Measurements from ENCODE around the gene IFIT3. TPM values are rescaled to one million over a fixed set of nuclear protein-coding genes. Genes with fewer than 3 reads are reported as not detected.
A peak's percentile ranks its signal among the peaks of the same experiment; 100 is the strongest.

Gene IFIT3
- total RNA-seq, 1 experiment from 2014 or later: 0.55 TPM

DNA sequence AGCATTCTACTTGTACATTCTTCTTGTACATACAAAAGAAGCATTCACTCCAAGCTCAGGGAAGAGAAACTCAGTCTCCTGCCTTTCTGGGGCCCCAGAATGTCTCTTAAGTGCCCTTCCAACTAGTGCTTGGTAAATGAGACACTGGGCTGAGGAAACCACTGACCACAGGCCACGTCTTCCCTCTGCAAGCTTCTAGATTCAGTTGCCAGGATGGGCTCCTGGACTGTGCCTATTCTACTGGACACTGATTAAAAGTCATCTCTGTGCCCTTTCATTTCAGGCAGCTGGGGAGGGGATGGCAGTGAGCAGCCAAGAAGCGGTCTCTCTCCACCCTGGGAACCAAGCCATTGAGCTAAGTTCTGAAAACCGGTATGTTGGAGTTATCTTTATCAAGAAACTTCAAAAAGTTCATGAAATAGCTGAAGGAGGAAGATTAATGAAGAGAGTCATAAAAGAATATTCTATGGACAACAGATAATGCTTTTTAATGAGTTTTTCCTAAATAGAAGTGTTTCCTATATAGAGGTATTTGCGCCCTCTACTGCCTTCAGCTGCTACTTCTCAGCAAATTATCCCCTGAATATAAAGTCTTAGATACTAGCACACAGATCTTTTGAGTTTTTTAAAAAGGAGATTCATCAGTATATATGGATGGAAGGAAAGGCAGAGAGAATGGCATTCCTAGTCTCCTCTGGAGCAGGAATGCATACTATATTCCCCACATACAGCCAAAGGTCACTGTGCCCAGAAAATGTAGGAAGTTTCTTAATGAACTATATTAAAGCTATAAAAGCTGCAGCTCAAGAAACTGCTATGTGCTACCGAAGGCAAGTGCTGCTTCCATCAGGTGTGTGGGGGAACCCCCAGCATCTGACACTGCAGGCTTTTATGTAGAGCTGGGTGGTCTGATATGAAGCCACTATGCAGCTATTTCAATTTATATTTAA is 41.6 kb downstream of the IFIT3 start:
- Histone ChIP-seq H3K18ac (ENCODE audit: insufficient read length, low read depth, low read length) (no peak overlapping the region), H2BK12ac (ENCODE audit: insufficient read length, low read depth, low read length) (no peak overlapping the region), H4K20me1 (ENCODE audit: control insufficient read depth, insufficient read depth, insufficient read length) (no peaks in the 10 kb centered on the region), H3K27me3 (ENCODE audit: insufficient read depth, low read length) (no peaks in the 10 kb centered on the region), H2AFZ (ENCODE audit: low read length) (no peak overlapping the region), H2AK5ac (ENCODE audit: insufficient read length, low read length) (no peak overlapping the region), H2BK5ac (ENCODE audit: insufficient read length, low read length) (no peak overlapping the region), H2BK120ac (ENCODE audit: low read depth, low read length, poor library complexity, severe bottlenecking) (peak overlapping the region; percentile 48), H3T11ph (ENCODE audit: low read length) (no peak overlapping the region), H3K27ac (ENCODE audit: insufficient read length, low read depth, low read length) (no peak overlapping the region), H3K14ac (ENCODE audit: insufficient read depth, low read length) (no peak overlapping the region), H4K5ac (ENCODE audit: insufficient read length, low read depth, low read length) (no peak overlapping the region), H3K56ac (ENCODE audit: insufficient read length, low read depth, low read length) (no peak overlapping the region), H3K9ac (ENCODE audit: extremely low read depth, insufficient read length, low read length) (no peak overlapping the region), H3K23me2 (ENCODE audit: insufficient read length, low read depth, low read length, poor library complexity, severe bottlenecking) (no peaks in the 10 kb centered on the region), H2BK15ac (ENCODE audit: low read depth, low read length) (no peak overlapping the region), H3K79me1 (ENCODE audit: insufficient read depth, low read depth, low read length, poor library complexity, severe bottlenecking) (no peaks in the 10 kb centered on the region), H3K4me1 (ENCODE audit: insufficient read depth, low read length) (no peaks in the 10 kb centered on the region; the same call in 1 of the 2 replicates), H4K8ac (replicated peaks; ENCODE audit: insufficient read length, low read depth, low read length) (no peak overlapping the region), H3K79me2 (ENCODE audit: insufficient read depth, low read length) (no peaks in the 10 kb centered on the region), H3K23ac (ENCODE audit: insufficient read length, low read depth, low read length) (no peak overlapping the region), H3K9me3 (ENCODE audit: control insufficient read depth, low read depth, low read length) (no peaks in the 10 kb centered on the region), H4K91ac (ENCODE audit: insufficient read length, low read depth, low read length) (no peak overlapping the region), H3K4ac (ENCODE audit: low read depth, low read length) (no peak overlapping the region), H2BK20ac (ENCODE audit: low read depth, low read length, poor library complexity, severe bottlenecking) (no peak overlapping the region), H3K4me2 (ENCODE audit: insufficient read depth, insufficient read length, low read length) (no peak overlapping the region)
- peaks cover 2% of the 10 kb centered on the region in 2 experiments; a peak in 2 of 5 replicates for H3K9me3 Mint-ChIP-seq
- peaks cover 9% of the 10 kb centered on the region in 2 experiments for H3K4me1 Mint-ChIP-seq
- H3K27ac Mint-ChIP-seq: no peak overlapping the region; a peak in 1 of 7 replicates
- TF ChIP-seq, protein P1, sequence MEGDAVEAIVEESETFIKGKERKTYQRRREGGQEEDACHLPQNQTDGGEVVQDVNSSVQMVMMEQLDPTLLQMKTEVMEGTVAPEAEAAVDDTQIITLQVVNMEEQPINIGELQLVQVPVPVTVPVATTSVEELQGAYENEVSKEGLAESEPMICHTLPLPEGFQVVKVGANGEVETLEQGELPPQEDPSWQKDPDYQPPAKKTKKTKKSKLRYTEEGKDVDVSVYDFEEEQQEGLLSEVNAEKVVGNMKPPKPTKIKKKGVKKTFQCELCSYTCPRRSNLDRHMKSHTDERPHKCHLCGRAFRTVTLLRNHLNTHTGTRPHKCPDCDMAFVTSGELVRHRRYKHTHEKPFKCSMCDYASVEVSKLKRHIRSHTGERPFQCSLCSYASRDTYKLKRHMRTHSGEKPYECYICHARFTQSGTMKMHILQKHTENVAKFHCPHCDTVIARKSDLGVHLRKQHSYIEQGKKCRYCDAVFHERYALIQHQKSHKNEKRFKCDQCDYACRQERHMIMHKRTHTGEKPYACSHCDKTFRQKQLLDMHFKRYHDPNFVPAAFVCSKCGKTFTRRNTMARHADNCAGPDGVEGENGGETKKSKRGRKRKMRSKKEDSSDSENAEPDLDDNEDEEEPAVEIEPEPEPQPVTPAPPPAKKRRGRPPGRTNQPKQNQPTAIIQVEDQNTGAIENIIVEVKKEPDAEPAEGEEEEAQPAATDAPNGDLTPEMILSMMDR (conservative IDR thresholded peaks at IDR 0.05): peak; percentile 81
- peaks cover 0 to 2% (median 2%) of the 10 kb centered on the region in 3 experiments; a peak in 2 of 7 replicates for H3K36me3 Mint-ChIP-seq (ENCODE audit: insufficient read depth in 1 of 3, low read depth in 3 of 3)
- no peak for DNase-seq
- H3K4me3 Mint-ChIP-seq: no peak overlapping the region
- no peaks in the 10 kb centered on the region; the same call in 1 of the 2 replicates for H3K27me3 Mint-ChIP-seq (ENCODE audit: low read depth)
- WGBS (ENCODE audit: extremely low coverage, insufficient read length, low lambda C conversion rate): no CpG with 5 or more reads among the region's 5 CpGs

All from H9 (cell line).